Measurements from ENCODE around the gene CCDC32. TPM values are rescaled to one million over a fixed set of nuclear protein-coding genes. Genes with fewer than 3 reads are reported as not detected.

The CCDC32 gene
- total and polyA plus RNA-seq, 2 donors (not counting 1 experiment from before 2014, with no cell fraction given): 29.5 to 76.6 TPM

DNA sequence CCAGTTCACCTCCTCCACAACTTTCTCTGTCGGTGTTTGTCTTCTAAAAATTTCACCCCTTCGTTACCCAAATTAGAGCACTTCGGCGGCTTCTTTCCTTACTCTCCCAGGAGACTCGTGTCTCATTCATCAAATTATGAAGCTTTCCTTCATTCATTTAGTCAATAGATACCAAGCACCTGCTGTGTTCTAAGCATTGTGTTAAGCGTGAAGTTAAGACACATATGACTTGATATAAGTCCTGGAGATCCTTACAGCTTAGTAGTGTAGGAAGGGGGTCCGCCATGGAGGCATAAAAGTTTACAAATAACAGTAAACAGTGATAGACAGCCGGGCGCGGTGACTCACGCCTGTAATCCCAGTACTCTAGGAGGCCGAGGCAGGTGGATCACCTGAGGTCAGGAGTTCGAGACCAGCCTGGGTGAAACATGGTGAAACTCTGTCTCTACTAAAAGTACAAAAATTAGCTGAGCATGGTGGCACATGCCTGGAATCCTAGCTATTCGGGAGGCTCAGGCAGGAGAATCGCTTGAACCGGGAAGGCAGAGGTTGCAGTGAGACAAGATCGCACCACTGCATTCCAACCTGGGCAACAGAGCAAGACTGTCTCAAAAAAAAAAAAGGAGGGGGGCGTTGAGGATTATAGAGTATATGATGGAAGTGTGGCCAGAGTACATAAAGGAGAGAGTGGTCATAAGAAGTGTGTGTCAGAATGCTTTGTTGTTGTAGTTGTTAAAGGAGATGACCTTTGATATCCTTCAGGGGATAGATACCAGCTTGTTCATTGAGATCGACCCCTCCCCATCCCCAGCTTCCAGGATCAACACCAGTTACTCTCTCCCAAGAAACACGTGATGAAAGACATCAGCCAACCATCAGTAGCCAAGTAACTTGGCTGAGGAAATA, 744 bp upstream of the CCDC32 start:
- Histone ChIP-seq H3K27ac (ENCODE audit: low read length in 2 of 2) (peak overlapping the region; percentile 35 to 97), H3K9me3 (ENCODE audit: control extremely low read depth in 1 of 3, control insufficient read depth in 2 of 3, insufficient read depth in 1 of 3, low read length in 2 of 3) (no peaks in the 10 kb centered on the region), H4K20me1 (ENCODE audit: control insufficient read depth, insufficient read depth, low read length, poor library complexity, severe bottlenecking) (peaks cover 12% of the 10 kb centered on the region), H3K36me3 (replicated peaks in 1 of 2; ENCODE audit: control extremely low read depth in 1 of 2, control insufficient read depth in 1 of 2, extremely low read depth in 1 of 2, insufficient read depth in 2 of 2, low read length in 1 of 2) (peaks cover 1 to 18% of the 10 kb centered on the region in 2 experiments), H3K9ac (ENCODE audit: low read length) (peak overlapping the region; percentile 88), H3K27me3 (replicated peaks in 1 of 4; ENCODE audit: control extremely low read depth in 1 of 4, control insufficient read depth in 3 of 4, insufficient read depth in 4 of 4, low read length in 3 of 4) (no peaks in the 10 kb centered on the region), H3K4me3 (ENCODE audit: control extremely low read depth in 1 of 5, extremely low read depth in 1 of 5, insufficient read depth in 1 of 5, low read depth in 2 of 5, low read length in 4 of 5) (peak overlapping the region; percentile 81 to 100 (median 89)), H2AFZ (ENCODE audit: insufficient read depth, low read depth, low read length, poor library complexity, severe bottlenecking) (peak overlapping the region; percentile 84), H3K79me2 (ENCODE audit: control insufficient read depth, insufficient read depth, low read length) (peaks cover 72% of the 10 kb centered on the region), H3K4me1 (ENCODE audit: control insufficient read depth in 2 of 2, insufficient read depth in 2 of 2, low read length in 2 of 2) (peaks cover 52 to 57% of the 10 kb centered on the region in 2 donors), H3K4me2 (replicated peaks; ENCODE audit: low read depth, low read length, poor library complexity, severe bottlenecking) (peak overlapping the region; percentile 82)
- POLR2A ChIA-PET: interaction anchor here (0.6 to 1.3 kb wide), 9 partner anchors 10 to 278 kb away, joined by 3 to 9 read pairs (median 4); partner anchors contain the start of genes RAD51 and SPINT1
- Mint-ChIP-seq H3K9me3 (ENCODE audit: insufficient read depth) (no peaks in the 10 kb centered on the region), H3K4me1 (peaks cover 64% of the 10 kb centered on the region), H3K27ac (peak overlapping the region; percentile 86), H3K4me3 (peak overlapping the region; percentile 82), H3K27me3 (no peaks in the 10 kb centered on the region)
- TF ChIP-seq CTCF (IDR thresholded peaks at IDR 0.05): no peak
- TF ChIP-seq EZH2 (IDR thresholded peaks at IDR 0.05; ENCODE audit: borderline replicate concordance, insufficient read depth, low read depth, low read length, poor library complexity, severe bottlenecking): no peak
- CTCF ChIA-PET: interaction anchor here (0.5 to 3.0 kb wide), 12 partner anchors 14 to 337 kb away, joined by 3 to 32 read pairs (median 3); no protein-coding TSS in a partner anchor
- ATAC-seq (ENCODE audit: low read depth) (no peak), DNase-seq (no peak)
- 61% methylated on average over 14 of the region's 20 CpGs for WGBS (ENCODE audit: insufficient coverage)
- intact Hi-C loops (cut with micrococcal nuclease): loop anchor here (1.0 to 10.0 kb wide), 6 partner anchors 15 to 549 kb away; partner anchors contain the start of genes BAHD1, INO80, KNL1 and VPS18
